Breast epithelium (tissue), 3 donors: ENCODE data around the gene USH1G.

Experiments used
- CTCF ChIP-seq, 3 donors: fragments of 450-650 bp; IDR thresholded peaks; one replicate each; pipeline ENCODE4 v1.5.1; 2016 to 2017; ENCODE audit warnings: antibody characterized with exemption in 3 of 3, mild to moderate bottlenecking in 3 of 3, moderate library complexity in 3 of 3
- POLR2A ChIP-seq: fragments of 450-650 bp; IDR thresholded peaks from one replicate; pipeline ENCODE4 v1.6.1; 2016; ENCODE audit warnings: antibody characterized with exemption, mild to moderate bottlenecking, moderate library complexity
- POLR2AphosphoS5 ChIP-seq, 3 donors: sonication (generic); formaldehyde crosslinking; IDR thresholded peaks; one replicate each; pipeline ENCODE4 v1.6.1; 2017; ENCODE audit warnings: antibody characterized with exemption in 3 of 3

DNA sequence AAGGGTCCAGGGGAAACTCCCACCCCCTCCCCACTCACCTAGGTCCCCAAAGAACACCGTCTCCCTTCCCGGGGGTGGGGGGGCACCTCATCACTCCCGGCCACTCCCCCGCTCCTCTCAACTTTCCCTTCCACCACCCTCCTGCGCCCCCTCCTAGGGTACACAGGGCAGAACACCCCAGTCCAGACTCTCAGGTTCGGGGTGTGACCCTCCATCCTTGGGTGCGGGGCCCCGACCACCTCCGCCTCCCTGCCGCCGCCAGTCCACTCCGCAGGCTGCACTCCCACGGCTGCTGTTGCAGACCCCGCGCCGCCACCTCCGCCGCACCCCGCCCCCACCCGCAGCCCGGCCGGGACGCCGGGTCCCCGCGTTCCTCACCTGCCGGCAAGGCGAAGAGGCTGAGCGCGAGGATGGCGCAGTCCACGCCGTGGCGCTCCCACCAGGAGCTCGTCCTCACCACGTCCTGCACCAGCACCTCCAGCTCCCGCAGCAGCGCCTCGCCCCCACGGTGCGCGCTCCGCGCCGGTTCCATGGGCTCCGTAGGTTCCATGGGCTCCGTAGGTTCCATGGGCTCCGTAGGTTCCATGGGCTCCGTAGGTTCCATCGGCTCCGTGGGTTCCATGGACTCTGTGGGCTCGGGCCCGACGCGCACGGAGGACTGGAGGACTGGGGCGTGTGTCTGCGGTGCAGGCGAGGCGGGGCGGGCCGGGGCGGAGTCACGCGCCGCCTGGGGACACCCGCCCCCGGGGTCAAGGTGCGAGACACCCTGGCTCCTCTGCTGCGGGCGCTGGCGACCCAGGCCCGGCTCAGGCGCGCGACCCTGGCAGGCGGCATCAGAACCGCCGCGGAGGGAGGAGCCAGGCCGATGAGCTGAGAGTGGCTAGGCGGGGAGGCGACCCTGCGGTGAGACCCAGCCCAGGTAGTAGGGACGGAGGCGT, 29.8 kb downstream of the USH1G start, which contains the start of gene FADS6:
- TF ChIP-seq POLR2A: no peak
- no peak for TF ChIP-seq CTCF (IDR thresholded peaks at IDR 0.05)
- TF ChIP-seq POLR2AphosphoS5 (IDR thresholded peaks at IDR 0.05): no peak
